LHCN-M2 (cell line): ENCODE results near the gene MCF2. TPM values are rescaled to one million over a fixed set of nuclear protein-coding genes. Genes with fewer than 3 reads are reported as not detected.
A peak's percentile ranks its signal among the peaks of the same experiment; 100 is the strongest.
"Not testable (repeated sequence)": the region's sequence is repeated elsewhere in the genome, so short reads cannot be mapped to it uniquely, and the experiment has no call there.

Experiments
- DNase-seq: peaks from one replicate; pipeline ENCODE4 v3.0.0-alpha.2; 2012; ENCODE audit warnings: low read depth
- polyA plus RNA-seq: library from polyadenylated mRNA; unstranded; fragments of >200 nt; gene quantifications from one replicate; pipeline ENCODE4 v1.2.1, GENCODE V29; 2012; ENCODE audit warnings: missing spikeins
- total RNA-seq: library from RNA; depleted of rRNA; stranded (reverse); fragments of >200 nt; gene quantifications from 2 replicates; pipeline ENCODE4 v1.2.3, GENCODE V29; 2014; rRNA removed

MCF2 gene, protein sequence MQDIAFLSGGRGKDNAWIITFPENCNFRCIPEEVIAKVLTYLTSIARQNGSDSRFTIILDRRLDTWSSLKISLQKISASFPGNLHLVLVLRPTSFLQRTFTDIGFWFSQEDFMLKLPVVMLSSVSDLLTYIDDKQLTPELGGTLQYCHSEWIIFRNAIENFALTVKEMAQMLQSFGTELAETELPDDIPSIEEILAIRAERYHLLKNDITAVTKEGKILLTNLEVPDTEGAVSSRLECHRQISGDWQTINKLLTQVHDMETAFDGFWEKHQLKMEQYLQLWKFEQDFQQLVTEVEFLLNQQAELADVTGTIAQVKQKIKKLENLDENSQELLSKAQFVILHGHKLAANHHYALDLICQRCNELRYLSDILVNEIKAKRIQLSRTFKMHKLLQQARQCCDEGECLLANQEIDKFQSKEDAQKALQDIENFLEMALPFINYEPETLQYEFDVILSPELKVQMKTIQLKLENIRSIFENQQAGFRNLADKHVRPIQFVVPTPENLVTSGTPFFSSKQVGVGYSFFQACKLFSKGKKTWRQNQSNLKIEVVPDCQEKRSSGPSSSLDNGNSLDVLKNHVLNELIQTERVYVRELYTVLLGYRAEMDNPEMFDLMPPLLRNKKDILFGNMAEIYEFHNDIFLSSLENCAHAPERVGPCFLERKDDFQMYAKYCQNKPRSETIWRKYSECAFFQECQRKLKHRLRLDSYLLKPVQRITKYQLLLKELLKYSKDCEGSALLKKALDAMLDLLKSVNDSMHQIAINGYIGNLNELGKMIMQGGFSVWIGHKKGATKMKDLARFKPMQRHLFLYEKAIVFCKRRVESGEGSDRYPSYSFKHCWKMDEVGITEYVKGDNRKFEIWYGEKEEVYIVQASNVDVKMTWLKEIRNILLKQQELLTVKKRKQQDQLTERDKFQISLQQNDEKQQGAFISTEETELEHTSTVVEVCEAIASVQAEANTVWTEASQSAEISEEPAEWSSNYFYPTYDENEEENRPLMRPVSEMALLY
- 1.9 and 3.2 TPM in 2 replicates for total RNA-seq
- polyA plus RNA-seq: 0.69 TPM

DNA sequence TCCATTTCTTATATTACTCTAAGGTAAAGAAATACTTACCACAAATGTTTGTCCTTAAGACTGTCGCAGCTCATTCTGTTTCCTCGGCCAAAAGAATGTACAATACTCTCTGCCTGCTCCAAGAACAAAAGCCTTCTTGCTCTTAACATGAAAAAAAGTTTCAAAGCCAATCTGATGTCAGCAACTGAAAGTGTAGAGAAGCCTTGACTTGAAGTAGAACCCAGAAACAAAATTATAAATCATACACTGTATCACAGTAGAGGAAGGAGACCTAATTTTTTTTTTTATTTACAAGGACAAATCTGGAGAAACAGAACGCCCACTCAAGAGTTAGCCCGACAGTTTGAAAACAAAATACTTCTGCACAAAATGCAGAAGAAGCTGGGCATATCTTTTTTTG, at the start of gene MCF2:
Gene MCF2, minus strand, starts transcription at position 101 of the 400 bp plus-strand sequence. CDS start 56,423 bp downstream, outside the sequence.
- no peak for DNase-seq

DNA sequence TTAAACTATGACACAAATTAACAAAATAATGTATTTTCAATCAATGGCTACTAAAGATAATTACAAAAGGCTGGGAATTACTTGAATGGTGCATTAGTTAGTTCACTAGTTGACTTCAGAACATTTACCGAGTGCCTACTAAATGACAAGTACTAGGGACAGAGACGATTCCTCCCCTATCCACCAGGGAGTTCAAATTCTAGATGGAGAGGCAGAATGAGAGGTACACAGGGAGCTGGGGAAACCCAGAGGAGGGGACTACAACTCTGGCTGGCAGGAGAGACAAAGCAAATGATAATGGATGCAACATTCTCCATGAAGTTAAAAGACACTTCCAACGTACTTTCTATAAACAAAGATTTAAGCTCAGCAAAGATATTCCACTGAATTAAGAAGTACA, 43.1 kb upstream of the MCF2 start:
- DNase-seq: no peak

DNA sequence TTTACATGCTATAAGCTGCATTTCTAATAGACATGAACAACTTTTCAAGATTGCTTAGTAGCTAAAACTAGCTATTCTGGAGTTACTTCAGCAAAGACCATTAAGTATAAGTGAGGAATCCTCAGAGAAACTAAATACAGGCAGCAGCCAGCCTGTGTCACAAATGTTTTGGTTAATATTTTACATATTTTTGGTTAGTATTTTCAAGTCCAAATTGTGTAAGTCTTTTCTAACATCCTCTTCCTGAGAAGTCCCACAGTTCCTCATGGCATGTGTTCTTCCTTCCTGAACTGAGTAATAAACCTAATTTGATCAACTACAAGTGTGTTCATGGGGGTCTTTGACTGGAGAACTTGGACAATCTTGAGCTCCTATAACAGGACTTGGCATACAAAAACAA, 42.4 kb upstream of the MCF2 start:
- DNase-seq: peak; percentile 11

DNA sequence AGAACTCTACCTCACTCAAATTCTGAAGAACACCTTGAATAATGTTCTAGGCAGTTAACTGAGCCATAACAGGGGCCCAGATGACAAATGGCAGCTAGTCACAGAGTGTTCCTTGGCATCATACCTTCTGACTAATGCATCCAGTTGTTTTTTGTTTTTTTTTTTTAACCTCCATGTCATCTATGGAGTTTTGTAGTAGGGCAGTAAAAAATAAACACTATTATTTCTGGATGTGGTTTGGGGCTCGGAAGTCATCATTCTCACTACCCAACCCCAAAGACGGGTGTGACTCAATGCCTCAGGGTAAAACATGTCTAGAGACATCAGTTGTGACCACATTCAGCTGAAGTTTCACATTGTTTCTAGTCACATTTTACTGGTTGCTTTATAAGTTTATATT, 31.2 kb upstream of the MCF2 start:
- peak; percentile 89 for DNase-seq

DNA sequence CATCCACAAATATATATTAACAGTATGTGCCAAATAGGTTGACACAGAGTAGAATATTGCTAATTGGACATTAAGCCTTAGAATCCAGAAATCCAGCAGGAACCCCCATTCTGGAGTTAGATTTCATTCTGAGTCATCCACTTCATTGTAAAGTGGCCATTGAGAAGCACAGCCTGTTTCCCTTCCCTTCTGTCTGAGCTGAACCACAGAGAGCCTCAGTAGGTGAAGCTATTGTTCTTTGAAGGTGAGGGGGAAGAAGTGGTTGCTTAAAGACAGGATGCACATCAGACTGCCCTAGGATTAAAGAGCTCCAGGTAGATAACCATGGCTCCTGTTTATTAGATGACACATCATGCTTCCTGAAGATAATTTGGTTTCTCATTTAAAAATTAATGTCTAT, 30.6 kb upstream of the MCF2 start:
- peak; percentile 61 for DNase-seq

DNA sequence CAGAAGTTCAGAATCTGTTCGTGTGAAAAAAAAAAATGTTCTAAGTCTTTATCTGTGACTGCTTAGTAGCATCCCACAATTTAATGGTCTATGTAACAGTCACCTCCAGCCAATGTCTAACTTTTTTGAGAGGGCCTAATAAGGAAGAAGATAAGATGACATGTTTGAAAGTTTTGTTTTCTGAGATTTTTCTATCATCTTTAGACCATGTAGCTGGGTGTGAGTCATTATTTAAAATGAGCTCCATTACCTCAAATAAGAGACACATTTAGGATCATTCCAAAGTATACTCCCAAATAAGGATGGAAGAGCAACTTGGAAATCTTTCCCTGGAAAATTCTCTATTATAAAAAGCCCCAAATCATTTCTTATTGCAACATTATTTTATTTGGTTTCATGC, 28.2 kb upstream of the MCF2 start:
- DNase-seq: no peak

DNA sequence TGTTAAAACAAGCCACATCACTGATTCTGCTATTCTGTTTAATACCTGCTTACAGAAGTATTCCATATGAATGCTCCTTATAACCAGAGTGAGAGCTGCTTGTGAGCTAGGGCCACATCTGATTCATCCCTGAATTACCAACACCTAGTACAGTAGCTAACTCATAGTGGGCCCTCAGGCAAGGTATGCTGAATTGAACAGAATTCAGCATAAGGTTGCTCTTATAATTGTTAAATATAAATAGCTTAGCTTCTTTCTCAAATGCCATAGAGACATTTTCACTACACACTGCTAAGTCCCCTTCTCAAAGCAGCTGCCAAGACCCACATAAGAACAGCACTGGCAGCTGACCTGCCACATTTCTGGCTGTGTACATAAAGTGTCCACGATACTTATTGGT, 27.0 kb upstream of the MCF2 start:
- no peak for DNase-seq

DNA sequence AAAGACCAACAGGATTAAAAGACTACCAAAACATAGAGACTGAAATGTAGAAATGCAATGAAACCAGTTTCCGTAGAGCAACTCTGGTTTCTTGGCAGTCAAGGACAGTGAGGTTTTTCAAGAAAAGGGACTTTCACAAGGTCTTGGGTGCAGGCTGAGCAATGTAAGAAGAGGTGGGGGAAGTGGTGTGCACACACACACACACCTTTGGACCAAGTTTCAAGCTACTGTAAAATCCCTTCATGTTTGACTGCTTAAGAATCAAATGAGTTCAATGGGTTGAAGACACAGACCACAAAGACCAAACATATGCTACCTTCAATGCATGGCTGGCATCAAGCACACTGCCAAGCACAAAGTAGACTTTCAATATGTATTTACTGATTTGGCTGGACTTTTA, 17.8 kb upstream of the MCF2 start:
- no peak for DNase-seq

DNA sequence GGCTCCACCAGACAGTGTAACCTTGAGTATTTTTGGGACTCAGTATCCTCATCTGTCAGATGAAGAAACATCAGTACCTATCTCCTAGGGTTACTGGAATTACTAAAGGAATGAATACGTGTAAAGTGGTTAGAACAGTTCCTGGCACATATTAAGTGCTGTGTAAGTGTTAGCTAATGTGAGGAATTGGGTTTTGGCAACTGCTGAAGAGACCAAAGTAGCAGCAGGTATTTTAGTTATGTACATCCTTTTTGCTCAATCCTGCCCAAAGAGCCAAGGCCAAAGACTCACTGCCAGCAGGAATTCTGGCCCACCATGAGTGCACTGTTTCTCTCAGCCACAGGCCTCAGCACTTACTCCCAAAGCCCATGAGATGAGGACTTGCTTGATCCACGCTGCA, 16.7 kb upstream of the MCF2 start:
- DNase-seq: no peak

DNA sequence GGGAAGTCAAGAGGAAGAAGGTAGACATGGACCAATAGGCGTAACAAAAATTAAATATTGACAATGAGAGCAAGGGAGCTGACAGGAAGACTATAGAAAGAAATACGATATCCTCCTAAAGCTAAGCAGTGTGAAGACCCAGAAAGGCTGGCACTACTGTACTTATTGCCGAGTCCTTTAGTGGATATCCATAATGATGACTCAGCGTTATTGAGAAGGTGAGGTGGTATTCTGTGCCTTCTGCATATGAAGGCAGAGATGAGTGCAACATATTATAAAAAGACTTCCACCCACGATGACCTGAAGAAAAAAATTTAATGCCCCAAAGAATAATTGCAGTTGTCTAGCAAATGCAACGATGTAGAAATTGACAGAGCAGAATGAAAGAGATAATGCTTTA, 13.0 kb upstream of the MCF2 start:
- no peak for DNase-seq

DNA sequence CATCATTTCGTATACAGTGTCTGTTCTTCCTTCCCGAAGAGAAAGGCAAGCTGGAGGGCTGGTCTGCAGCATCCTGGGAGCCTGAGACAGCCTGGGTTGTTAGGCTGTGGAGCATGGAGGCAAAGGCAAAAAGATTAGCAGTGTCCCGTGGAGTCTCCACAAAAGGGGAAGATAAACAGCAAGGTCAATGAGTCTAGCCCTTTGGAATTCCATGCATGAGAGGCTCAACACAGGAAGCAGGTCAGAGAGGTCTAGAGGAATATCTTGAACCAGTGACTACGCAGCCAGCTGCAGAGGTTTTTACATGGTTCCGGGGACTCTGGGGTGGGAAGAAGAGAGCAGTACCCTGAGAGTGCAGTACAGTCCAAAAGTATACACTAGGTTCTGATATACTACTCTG, 12.2 kb upstream of the MCF2 start:
- peak; percentile 81 for DNase-seq

DNA sequence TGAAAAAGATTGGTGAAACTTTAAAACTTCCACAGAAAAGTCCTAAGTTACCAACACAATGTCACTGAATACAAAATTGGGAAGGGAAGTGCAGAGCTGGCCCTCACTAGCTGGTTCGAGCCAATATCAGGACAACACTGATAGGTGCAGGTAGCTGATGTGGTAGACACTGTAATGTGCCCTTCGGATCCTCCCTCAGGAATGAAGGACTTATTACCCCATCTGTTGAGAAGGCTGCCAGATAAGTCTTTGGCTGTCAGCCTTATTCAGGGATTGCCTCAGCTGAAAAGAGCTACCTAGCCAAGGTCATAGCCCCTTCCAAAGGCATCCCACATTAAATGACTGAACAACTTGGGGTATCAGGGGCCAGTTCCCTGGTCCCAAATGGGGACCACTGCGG, 5.3 kb downstream of the MCF2 start:
- DNase-seq: no peak

DNA sequence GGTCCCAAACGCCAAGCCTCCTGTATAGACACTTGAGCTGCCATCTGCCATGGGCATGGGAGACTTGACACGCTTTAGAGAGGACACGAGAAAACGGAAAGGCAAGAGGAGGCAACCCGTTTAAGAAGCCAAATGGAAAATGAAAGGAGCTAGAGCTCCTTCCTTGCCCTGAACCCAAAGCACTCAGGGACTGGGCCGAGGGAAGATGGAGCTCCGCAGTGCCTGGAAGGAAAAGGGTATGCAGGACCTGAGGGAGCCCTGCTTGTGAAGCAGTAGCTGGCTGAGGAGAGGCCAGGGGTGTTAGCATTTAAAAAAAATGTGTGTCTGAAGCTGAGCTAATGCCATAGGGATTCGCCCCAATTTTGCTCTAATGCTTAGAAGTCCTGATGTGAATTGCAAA, 15.1 kb downstream of the MCF2 start:
- DNase-seq: no peak

DNA sequence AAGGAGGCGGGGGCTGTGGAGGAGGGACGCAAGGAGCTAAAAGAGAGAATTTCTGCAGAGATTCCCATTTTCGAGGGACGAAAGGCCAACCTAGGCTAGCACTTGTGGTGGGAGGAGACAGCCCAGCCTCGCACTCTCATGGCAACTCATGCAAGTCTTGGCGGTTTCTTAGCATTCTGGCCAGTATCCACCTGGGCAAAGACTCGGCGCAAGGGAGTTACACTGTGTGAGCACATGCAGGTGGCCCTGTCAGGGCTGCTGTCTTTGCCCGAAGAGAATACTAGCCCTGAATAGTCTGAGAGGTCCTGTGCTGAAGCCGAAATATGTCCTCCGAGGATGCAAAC, 15.5 kb downstream of the MCF2 start:
- DNase-seq: no peak

DNA sequence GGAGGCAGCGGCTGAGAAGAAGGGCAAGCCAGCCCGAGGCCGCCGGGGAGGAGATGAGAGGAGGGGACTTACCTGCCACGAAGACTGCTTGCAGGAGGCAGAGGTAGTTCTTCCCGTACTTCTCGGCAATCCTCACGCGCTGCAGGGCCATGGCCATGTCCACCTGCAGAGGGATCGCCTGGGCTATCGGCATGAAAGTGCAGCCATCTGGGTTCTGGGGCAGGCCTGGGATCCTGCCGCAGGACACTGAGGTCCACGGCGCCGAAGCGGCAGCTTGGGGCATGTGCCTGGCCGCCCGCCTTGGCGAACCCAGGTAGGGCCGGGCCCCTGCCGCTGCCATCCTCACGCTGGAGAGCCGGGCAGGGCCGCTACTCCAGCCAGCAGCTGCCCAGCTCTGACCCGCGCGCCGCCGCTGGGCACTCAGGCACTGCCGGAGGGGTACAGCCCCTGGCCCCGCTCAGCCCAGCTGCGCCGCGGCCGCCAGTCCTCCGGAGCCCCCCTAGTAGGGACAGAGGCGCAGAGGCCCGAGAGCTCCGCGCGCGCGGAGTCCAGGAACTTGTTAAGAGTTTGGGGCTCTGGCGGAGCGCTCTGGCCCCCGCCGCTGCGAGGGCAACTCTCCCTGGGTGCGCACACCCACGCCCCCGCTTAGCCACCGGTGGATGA, 16.0 kb downstream of the MCF2 start:
- no peak for DNase-seq

DNA sequence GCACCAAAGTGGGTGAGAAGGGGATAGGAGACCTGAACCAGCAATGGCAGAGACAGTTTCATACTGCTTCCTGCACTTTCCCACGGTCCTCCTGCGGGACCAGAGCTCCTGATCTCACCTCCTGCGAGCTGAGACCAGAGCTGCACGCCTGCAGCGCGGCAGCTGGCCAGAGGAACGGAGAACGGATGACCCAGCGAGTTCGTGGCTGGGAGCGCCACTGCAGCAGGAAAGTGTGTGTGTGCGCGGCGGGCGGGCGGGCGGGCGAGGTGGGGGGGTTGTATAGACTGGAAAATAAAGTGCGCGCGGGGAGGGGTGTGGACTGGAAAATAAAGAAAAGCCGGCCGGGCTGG, 16.5 kb downstream of the MCF2 start:
- peak; percentile 7 for DNase-seq

DNA sequence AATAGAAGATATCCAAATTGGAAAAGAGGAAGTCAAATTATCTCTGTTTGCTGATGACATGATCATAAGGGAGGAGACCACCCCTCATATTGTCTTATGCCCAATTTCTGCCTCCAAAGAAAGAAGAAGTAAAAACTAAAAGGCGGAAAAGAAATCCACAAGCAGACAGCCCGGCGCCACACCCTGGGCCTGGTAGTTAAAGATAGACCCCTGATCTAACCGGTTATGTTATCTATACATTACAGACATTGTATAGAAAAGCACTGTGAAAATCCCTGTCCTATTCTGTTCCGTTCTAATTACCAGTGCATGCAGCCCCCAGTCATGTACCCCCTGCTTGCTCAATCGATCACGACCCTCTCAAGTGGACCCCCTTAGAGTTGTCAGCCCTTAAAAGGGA, 22.8 kb downstream of the MCF2 start:
- not testable (repeated sequence) for DNase-seq

DNA sequence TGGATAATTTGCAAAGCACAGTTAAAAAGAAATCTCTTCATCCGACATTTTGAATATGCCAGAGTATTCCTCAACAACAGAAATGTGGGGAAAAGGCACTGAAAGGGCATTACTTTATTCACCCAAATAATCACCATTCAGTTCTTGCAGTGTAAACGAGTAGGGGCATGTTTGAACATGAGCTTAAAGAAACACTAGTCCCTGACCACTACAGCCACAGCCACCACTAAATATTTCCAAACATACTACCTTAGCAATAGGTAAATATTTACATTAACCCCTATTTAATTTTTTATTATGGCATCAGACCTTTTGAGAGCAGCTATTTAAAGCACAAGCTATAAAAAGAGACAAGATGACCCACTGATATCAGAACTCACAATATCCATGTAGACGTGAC, 27.6 kb downstream of the MCF2 start:
- DNase-seq: no peak

DNA sequence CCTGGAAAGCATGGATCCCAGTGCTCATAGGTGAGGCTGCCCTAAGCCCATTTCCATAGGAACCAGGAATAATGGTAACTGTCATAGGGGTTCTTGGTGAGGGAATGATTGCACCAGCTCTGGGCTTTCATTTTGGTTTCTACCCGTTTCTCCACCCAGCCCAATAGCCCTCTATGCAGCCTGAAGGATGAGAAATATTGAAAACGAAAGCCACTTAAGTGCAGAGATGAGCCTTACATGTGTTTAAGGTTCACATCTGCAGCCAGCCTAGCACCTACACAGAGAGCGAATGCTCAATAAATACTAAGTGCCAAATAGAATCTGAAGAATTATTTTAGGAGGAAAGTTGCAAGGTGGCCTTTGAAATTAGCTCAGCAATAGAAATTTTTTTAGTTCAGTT, 60.4 kb downstream of the MCF2 start:
- DNase-seq: no peak

DNA sequence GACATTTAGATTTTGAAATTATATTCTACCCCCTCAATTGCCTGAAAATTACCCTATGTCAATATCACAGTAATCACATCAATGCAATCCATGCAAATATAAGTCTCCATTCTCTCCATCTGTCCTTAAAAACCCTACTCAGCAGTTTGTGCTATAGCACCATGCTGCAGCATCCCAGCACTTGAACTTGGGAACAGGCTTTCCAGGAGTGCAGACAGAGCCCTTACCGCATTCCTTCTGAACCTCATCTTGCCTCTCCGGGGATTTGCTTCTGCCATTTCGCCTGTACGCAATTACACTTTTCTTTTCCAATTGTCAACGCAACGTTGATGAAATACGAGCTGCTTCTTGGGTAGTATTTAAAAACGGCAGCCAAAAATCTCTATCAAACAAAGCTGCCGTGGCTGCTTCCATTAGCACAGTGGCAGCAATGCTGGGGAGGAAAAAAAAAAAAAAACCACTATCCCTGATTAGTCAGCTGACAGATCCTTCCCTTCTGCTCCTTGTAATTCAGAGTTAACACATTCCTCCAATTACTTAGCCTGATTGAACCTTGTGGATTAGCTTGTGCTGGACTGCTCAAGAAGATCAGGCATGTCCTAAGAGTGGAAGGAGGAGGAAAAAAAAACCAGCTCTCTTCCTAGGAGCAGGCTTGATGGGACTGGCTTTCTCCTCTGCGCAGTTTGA, 65.6 kb downstream of the MCF2 start:
- DNase-seq: peak; percentile 18

DNA sequence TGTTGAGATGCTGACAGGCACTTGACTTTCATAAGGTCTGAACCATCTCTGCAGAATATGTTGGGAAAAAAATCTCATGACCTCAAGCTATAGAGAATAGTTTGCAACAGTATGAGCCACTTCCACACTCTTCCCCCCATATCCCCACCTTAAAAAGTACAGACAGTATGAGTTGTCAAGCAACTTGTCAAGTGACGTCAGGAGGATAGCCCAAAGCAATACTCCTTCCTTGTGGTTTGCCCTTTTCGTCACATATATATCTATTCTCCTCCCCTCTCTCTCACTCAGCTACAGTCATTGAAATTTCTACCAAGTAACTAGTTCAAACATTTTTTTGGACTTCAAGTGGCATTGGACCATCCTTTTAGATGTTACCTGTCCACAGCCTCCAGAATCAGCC, 67.7 kb downstream of the MCF2 start:
- DNase-seq: no peak

DNA sequence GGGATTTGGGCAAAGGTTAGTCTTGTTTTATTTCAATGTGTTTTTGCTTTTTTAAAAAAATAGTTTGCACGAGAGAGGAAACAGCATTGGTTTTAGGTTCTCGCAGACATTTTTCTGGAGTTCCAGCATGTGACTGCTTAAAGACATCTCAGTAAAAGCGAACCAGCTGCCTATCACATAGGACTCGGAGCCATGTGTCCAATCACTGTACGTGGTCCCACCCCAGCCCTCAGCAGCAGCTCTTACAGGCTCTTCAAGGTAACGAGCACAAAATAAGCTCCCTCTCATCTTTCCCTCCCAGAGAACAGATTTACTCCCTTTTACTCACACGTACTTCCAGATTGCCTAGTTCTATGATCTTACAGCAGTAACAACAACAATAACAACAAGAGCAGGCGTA, 68.7 kb downstream of the MCF2 start:
- no peak for DNase-seq
